Measurements from ENCODE around the gene MRPL48.

DNA sequence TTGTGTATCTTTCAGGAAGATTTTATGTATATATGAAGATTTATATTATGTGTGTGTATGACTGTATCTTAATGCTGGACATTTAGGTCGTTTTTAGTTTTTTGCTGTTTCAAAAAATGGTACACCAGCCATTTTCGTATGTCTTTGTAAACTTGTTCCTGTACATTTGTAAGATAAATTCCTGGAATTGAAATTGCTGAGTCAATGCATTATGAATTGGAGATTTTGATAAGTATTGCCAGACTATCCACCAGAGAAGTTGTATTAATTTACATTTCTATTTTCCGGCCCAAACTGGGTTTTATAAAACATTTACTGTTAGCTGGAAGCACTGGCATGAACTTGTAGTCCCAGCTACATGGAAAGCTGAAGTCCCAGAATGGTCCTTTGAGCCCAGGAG, 24.6 kb downstream of the MRPL48 start:
- TF ChIP-seq, protein P1, sequence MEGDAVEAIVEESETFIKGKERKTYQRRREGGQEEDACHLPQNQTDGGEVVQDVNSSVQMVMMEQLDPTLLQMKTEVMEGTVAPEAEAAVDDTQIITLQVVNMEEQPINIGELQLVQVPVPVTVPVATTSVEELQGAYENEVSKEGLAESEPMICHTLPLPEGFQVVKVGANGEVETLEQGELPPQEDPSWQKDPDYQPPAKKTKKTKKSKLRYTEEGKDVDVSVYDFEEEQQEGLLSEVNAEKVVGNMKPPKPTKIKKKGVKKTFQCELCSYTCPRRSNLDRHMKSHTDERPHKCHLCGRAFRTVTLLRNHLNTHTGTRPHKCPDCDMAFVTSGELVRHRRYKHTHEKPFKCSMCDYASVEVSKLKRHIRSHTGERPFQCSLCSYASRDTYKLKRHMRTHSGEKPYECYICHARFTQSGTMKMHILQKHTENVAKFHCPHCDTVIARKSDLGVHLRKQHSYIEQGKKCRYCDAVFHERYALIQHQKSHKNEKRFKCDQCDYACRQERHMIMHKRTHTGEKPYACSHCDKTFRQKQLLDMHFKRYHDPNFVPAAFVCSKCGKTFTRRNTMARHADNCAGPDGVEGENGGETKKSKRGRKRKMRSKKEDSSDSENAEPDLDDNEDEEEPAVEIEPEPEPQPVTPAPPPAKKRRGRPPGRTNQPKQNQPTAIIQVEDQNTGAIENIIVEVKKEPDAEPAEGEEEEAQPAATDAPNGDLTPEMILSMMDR (IDR thresholded peaks at IDR 0.05): no peak
- TF ChIP-seq EZH2 (IDR thresholded peaks at IDR 0.05; ENCODE audit: borderline replicate concordance, insufficient read depth, low read depth, low read length, poor library complexity, severe bottlenecking): no peak
